HepG2 (cell line): ENCODE measurements around the gene GZMH.

Experiments used
- CTCF ChIP-seq: sonication (generic); formaldehyde crosslinking; IDR thresholded peaks from 2 replicates; pipeline ENCODE4 v1.5.0; 2020; ENCODE audit warnings: mild to moderate bottlenecking, missing genetic modification reagents, moderate library complexity
- HMG20B ChIP-seq: conservative IDR thresholded peaks from 2 replicates; pipeline ENCODE4 v1.6.1; 2016; ENCODE audit warnings: missing genetic modification reagents, missing compliant biosample characterization
- IKZF1 ChIP-seq: fragments of 450-650 bp; IDR thresholded peaks from 2 replicates; pipeline ENCODE4 v1.7.1; 2016
- POLR2A ChIP-seq, 2 experiments: IDR thresholded peaks; 2 replicates each; pipeline ENCODE4 v1.6.1; 2011; ENCODE audit warnings: low read depth in 2 of 2, low read length in 2 of 2, mild to moderate bottlenecking in 1 of 2, moderate library complexity in 1 of 2; ENCODE audit not compliant: insufficient read depth in 1 of 2
- ZNF282 ChIP-seq: fragments of 450-650 bp; IDR thresholded peaks from 2 replicates; pipeline ENCODE4 v1.6.1; 2018; ENCODE audit not compliant: partially characterized antibody
- TF ChIP-seq, protein P1 (sequence below): fragments of 450-650 bp; IDR thresholded peaks from 2 replicates; pipeline ENCODE4 v1.6.1; 2017; ENCODE audit warnings: mild to moderate bottlenecking

DNA sequence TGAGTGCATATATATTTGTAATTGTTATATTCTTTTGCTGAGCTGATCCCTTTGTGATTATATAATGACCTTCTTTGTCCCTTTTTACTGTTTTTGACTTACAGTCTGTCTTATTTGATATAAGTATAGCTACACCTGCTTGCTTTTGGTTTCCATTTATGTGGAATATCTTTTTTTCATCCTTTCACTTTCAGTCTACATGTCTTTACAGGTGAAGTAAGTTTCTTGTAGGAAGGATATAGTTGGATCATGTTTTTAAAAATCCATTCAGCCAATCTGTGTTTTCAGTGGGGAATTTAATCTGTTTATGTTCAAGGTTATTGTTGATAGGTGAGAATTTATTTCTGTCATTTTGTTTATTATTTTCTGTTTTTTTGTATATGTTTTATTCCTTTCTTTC, 12.1 kb downstream of the GZMH start:
- TF ChIP-seq POLR2A (IDR thresholded peaks at IDR 0.05; ENCODE audit: insufficient read depth in 1 of 2, low read depth in 2 of 2, low read length in 2 of 2) (no peak), ZNF282 (no peak), CTCF (CRISPR knock-in tag) (no peak), HMG20B (CRISPR knock-in tag) (no peak), IKZF1 (no peak)
- TF ChIP-seq, protein P1, sequence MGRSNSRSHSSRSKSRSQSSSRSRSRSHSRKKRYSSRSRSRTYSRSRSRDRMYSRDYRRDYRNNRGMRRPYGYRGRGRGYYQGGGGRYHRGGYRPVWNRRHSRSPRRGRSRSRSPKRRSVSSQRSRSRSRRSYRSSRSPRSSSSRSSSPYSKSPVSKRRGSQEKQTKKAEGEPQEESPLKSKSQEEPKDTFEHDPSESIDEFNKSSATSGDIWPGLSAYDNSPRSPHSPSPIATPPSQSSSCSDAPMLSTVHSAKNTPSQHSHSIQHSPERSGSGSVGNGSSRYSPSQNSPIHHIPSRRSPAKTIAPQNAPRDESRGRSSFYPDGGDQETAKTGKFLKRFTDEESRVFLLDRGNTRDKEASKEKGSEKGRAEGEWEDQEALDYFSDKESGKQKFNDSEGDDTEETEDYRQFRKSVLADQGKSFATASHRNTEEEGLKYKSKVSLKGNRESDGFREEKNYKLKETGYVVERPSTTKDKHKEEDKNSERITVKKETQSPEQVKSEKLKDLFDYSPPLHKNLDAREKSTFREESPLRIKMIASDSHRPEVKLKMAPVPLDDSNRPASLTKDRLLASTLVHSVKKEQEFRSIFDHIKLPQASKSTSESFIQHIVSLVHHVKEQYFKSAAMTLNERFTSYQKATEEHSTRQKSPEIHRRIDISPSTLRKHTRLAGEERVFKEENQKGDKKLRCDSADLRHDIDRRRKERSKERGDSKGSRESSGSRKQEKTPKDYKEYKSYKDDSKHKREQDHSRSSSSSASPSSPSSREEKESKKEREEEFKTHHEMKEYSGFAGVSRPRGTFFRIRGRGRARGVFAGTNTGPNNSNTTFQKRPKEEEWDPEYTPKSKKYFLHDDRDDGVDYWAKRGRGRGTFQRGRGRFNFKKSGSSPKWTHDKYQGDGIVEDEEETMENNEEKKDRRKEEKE: no peak
